ENCODE measurements around the gene KLK10.

- TF ChIP-seq, protein P1, sequence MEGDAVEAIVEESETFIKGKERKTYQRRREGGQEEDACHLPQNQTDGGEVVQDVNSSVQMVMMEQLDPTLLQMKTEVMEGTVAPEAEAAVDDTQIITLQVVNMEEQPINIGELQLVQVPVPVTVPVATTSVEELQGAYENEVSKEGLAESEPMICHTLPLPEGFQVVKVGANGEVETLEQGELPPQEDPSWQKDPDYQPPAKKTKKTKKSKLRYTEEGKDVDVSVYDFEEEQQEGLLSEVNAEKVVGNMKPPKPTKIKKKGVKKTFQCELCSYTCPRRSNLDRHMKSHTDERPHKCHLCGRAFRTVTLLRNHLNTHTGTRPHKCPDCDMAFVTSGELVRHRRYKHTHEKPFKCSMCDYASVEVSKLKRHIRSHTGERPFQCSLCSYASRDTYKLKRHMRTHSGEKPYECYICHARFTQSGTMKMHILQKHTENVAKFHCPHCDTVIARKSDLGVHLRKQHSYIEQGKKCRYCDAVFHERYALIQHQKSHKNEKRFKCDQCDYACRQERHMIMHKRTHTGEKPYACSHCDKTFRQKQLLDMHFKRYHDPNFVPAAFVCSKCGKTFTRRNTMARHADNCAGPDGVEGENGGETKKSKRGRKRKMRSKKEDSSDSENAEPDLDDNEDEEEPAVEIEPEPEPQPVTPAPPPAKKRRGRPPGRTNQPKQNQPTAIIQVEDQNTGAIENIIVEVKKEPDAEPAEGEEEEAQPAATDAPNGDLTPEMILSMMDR (IDR thresholded peaks at IDR 0.05; ENCODE audit: borderline replicate concordance, extremely low read depth, low read length, poor library complexity, severe bottlenecking), result no peak
- no peak for TF ChIP-seq EZH2 (IDR thresholded peaks at IDR 0.05; ENCODE audit: borderline replicate concordance, low read depth, low read length, severe bottlenecking)
Observed at GRCh38 chr19:51000426-51000825, 19.1 kb downstream of the KLK10 start.
